C4-2B (cell line): Measurements from ENCODE around the gene FAXDC2.

Experiments
- ZFX ChIP-seq: fragments of 450-650 bp; IDR thresholded peaks from 2 replicates; pipeline ENCODE4 v1.6.1; 2017
- TF ChIP-seq, protein P1 (sequence below): fragments of 450-650 bp; conservative IDR thresholded peaks from 2 replicates; pipeline ENCODE4 v1.5.1; 2017; ENCODE audit warnings: mild to moderate bottlenecking

GRCh38 chr5:154878642-154879335 lies 28.4 kb upstream of the FAXDC2 start:
- TF ChIP-seq, protein P1, sequence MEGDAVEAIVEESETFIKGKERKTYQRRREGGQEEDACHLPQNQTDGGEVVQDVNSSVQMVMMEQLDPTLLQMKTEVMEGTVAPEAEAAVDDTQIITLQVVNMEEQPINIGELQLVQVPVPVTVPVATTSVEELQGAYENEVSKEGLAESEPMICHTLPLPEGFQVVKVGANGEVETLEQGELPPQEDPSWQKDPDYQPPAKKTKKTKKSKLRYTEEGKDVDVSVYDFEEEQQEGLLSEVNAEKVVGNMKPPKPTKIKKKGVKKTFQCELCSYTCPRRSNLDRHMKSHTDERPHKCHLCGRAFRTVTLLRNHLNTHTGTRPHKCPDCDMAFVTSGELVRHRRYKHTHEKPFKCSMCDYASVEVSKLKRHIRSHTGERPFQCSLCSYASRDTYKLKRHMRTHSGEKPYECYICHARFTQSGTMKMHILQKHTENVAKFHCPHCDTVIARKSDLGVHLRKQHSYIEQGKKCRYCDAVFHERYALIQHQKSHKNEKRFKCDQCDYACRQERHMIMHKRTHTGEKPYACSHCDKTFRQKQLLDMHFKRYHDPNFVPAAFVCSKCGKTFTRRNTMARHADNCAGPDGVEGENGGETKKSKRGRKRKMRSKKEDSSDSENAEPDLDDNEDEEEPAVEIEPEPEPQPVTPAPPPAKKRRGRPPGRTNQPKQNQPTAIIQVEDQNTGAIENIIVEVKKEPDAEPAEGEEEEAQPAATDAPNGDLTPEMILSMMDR = no peak
- no peak for TF ChIP-seq ZFX
